K562 (cell line): ENCODE data around the gene HCN3. TPM values are rescaled to one million over a fixed set of nuclear protein-coding genes. Genes with fewer than 3 reads are reported as not detected.
A peak's percentile ranks its signal among the peaks of the same experiment; 100 is the strongest.

Experiments
- CC2D1A ChIP-seq: fragments of 450-650 bp; IDR thresholded peaks from 2 replicates; pipeline ENCODE4 v1.6.1; 2017; ENCODE audit warnings: mild to moderate bottlenecking
- CREB3L1 ChIP-seq: fragments of 450-650 bp; IDR thresholded peaks from 2 replicates; pipeline ENCODE4 v1.6.1; 2014; ENCODE audit warnings: low read depth, mild to moderate bottlenecking, moderate library complexity, borderline replicate concordance
- ETV1 ChIP-seq: fragments of 450-650 bp; conservative IDR thresholded peaks from 2 replicates; pipeline ENCODE4 v1.6.1; 2016; ENCODE audit warnings: missing genetic modification characterization, control low read depth, low read depth, missing compliant biosample characterization
- FOXO4 ChIP-seq: fragments of 450-650 bp; formaldehyde crosslinking; IDR thresholded peaks from 2 replicates; pipeline ENCODE4 v1.4.0; 2020; ENCODE audit warnings: mild to moderate bottlenecking, moderate library complexity
- HDAC2 ChIP-seq: fragments of 450-650 bp; IDR thresholded peaks from 2 replicates; pipeline ENCODE4 v1.6.1; 2016; ENCODE audit warnings: mild to moderate bottlenecking
- MYC ChIP-seq, 2 experiments: fragments of 250-450 bp in 1 of 2; sonication (Bioruptor Pico) in 1 of 2; IDR thresholded peaks; 2 replicates each; pipeline versions ENCODE4 v1.5.1 to v1.6.1; 2012 to 2021; ENCODE audit warnings: low read depth in 2 of 2, borderline replicate concordance in 1 of 2, improper control_type of control experiment in 1 of 2, low read length in 1 of 2, mild to moderate bottlenecking in 1 of 2, moderate library complexity in 1 of 2
- NUFIP1 ChIP-seq: fragments of 450-650 bp; IDR thresholded peaks from 2 replicates; pipeline ENCODE4 v1.6.1; 2018; ENCODE audit not compliant: partially characterized antibody
- OTX1 ChIP-seq: fragments of 450-650 bp; formaldehyde crosslinking; IDR thresholded peaks from 2 replicates; pipeline ENCODE4 v1.4.0; 2022; ENCODE audit warnings: mild to moderate bottlenecking
- SUPT5H ChIP-seq: fragments of 450-650 bp; IDR thresholded peaks from 2 replicates; pipeline ENCODE4 v1.6.1; 2016
- VEZF1 ChIP-seq: fragments of 200-800 bp; sonication (Bioruptor generic); IDR thresholded peaks from 2 replicates; pipeline ENCODE4 v1.6.1; 2017; ENCODE audit warnings: missing genetic modification characterization, missing compliant biosample characterization
- ZC3H4 ChIP-seq: sonication (generic); formaldehyde crosslinking; IDR thresholded peaks from 2 replicates; pipeline ENCODE4 v1.9.0; 2021; ENCODE audit warnings: missing genetic modification reagents, borderline replicate concordance
- polyA plus RNA-seq, 8 experiments: library from polyadenylated mRNA; depleted of rRNA in 4 of 8; stranded (reverse) in 5 of 8; unstranded in 3 of 8; fragments of >200 nt; fragmentation: Nextera tagmentation in 2 of 8; fragmentation: Illumina TruSeq in 1 of 8; extraction: Ambion mirVana in 2 of 8; extraction: Trizol in 1 of 8; gene quantifications; 2 replicates each; pipeline versions ENCODE4 v1.2.1 to v1.2.3, GENCODE V29; 2011 to 2014; ENCODE audit warnings: inconsistent platforms in 1 of 8, missing spikeins in 1 of 8
- total RNA-seq, 7 experiments: library from RNA; depleted of rRNA in 6 of 7; stranded (reverse); fragments of >200 nt in 6 of 7; fragmentation: Illumina TruSeq in 2 of 7; extraction: Trizol in 2 of 7; gene quantifications; 2 replicates each; pipeline versions ENCODE4 v1.2.1 to v1.2.3, GENCODE V29; 2011 to 2021; ENCODE audit warnings: low replicate concordance in 1 of 7
- TF ChIP-seq, protein P1 (sequence below): sonication (generic); formaldehyde crosslinking; IDR thresholded peaks from 2 replicates; pipeline ENCODE4 v1.8.0; 2022; ENCODE audit warnings: mild to moderate bottlenecking, missing genetic modification reagents
- TF ChIP-seq, protein P2 (sequence below): fragments of 450-650 bp; IDR thresholded peaks from 2 replicates; pipeline ENCODE4 v1.7.0; 2016; ENCODE audit warnings: borderline replicate concordance

Gene HCN3
- total and polyA plus RNA-seq, 9 of the 15 experiments (the other 6 are each of a cell fraction or from before 2014, with no cell fraction given) = 0.91 to 9.7 (median 3.9) TPM

GRCh38 chr1:155324037-155324716, 46.9 kb downstream of the HCN3 start (continued):
- peak; percentile 83 for TF ChIP-seq MYC (IDR thresholded peaks at IDR 0.05; ENCODE audit: low read depth, low read length)
- TF ChIP-seq MYC (CRISPR knock-in tag; IDR thresholded peaks at IDR 0.05; ENCODE audit: borderline replicate concordance, low read depth) = no peak
- TF ChIP-seq CC2D1A = no peak
- TF ChIP-seq, protein P1, sequence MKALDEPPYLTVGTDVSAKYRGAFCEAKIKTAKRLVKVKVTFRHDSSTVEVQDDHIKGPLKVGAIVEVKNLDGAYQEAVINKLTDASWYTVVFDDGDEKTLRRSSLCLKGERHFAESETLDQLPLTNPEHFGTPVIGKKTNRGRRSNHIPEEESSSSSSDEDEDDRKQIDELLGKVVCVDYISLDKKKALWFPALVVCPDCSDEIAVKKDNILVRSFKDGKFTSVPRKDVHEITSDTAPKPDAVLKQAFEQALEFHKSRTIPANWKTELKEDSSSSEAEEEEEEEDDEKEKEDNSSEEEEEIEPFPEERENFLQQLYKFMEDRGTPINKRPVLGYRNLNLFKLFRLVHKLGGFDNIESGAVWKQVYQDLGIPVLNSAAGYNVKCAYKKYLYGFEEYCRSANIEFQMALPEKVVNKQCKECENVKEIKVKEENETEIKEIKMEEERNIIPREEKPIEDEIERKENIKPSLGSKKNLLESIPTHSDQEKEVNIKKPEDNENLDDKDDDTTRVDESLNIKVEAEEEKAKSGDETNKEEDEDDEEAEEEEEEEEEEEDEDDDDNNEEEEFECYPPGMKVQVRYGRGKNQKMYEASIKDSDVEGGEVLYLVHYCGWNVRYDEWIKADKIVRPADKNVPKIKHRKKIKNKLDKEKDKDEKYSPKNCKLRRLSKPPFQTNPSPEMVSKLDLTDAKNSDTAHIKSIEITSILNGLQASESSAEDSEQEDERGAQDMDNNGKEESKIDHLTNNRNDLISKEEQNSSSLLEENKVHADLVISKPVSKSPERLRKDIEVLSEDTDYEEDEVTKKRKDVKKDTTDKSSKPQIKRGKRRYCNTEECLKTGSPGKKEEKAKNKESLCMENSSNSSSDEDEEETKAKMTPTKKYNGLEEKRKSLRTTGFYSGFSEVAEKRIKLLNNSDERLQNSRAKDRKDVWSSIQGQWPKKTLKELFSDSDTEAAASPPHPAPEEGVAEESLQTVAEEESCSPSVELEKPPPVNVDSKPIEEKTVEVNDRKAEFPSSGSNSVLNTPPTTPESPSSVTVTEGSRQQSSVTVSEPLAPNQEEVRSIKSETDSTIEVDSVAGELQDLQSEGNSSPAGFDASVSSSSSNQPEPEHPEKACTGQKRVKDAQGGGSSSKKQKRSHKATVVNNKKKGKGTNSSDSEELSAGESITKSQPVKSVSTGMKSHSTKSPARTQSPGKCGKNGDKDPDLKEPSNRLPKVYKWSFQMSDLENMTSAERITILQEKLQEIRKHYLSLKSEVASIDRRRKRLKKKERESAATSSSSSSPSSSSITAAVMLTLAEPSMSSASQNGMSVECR (CRISPR knock-in tag) = peak; percentile 60; the same call in 1 of the 2 replicates
- TF ChIP-seq ETV1 (tag) = no peak
- TF ChIP-seq HDAC2 = peak; percentile 78
- TF ChIP-seq ZC3H4 = no peak
- TF ChIP-seq VEZF1 (CRISPR knock-in tag) = peak; percentile 75
- TF ChIP-seq OTX1 = no peak
- TF ChIP-seq FOXO4 (CRISPR knock-in tag) = no peak
- TF ChIP-seq SUPT5H = peak; percentile 78
- no peak; the same call in 1 of the 2 replicates for TF ChIP-seq CREB3L1
- TF ChIP-seq, protein P2, sequence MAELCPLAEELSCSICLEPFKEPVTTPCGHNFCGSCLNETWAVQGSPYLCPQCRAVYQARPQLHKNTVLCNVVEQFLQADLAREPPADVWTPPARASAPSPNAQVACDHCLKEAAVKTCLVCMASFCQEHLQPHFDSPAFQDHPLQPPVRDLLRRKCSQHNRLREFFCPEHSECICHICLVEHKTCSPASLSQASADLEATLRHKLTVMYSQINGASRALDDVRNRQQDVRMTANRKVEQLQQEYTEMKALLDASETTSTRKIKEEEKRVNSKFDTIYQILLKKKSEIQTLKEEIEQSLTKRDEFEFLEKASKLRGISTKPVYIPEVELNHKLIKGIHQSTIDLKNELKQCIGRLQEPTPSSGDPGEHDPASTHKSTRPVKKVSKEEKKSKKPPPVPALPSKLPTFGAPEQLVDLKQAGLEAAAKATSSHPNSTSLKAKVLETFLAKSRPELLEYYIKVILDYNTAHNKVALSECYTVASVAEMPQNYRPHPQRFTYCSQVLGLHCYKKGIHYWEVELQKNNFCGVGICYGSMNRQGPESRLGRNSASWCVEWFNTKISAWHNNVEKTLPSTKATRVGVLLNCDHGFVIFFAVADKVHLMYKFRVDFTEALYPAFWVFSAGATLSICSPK = no peak; the same call in 1 of the 2 replicates
- TF ChIP-seq NUFIP1 = no peak
